Upper lobe of left lung (tissue), 6 donors: ENCODE measurements around the gene PCGF3. TPM values are rescaled to one million over a fixed set of nuclear protein-coding genes. Genes with fewer than 3 reads are reported as not detected.
A peak's percentile ranks its signal among the peaks of the same experiment; 100 is the strongest.

Experiments used
- ATAC-seq, 2 donors: fragments of 200-7000 bp; cut with Tn5 transposase; one replicate each; pipeline ENCODE4 v1.9.1; 2022; ENCODE audit warnings: mild to moderate bottlenecking in 2 of 2, moderate library complexity in 2 of 2; ENCODE audit not compliant: low FRiP score in 2 of 2
- DNase-seq, 2 donors: peaks; one replicate each; pipeline ENCODE4 v3.0.0-alpha.2; 2019 to 2020
- H3K27ac ChIP-seq, 4 donors: fragments of 200-600 bp; sonication (generic); one replicate each; pipeline ENCODE4 v1.5.1; 2016 to 2019
- H3K27me3 ChIP-seq, 4 donors: fragments of 200-600 bp; sonication (generic); one replicate each; pipeline ENCODE4 v1.5.1; 2017 to 2019
- H3K36me3 ChIP-seq, 4 donors: fragments of 200-600 bp; sonication (generic); one replicate each; pipeline ENCODE4 v1.5.1; 2016 to 2019
- H3K4me1 ChIP-seq, 4 donors: fragments of 200-600 bp; sonication (generic); one replicate each; pipeline ENCODE4 v1.5.1; 2018 to 2019
- H3K4me3 ChIP-seq, 4 donors: fragments of 200-600 bp; sonication (generic); one replicate each; pipeline ENCODE4 v1.5.1; 2017 to 2019; ENCODE audit warnings: mild to moderate bottlenecking in 2 of 4, moderate library complexity in 1 of 4
- H3K9me3 ChIP-seq, 4 donors: fragments of 200-600 bp; sonication (generic); one replicate each; pipeline ENCODE4 v1.5.1; 2018 to 2019
- EP300 ChIP-seq, 4 donors: sonication (generic); formaldehyde crosslinking; IDR thresholded peaks; one replicate each; pipeline ENCODE4 v1.5.1; 2017; ENCODE audit warnings: antibody characterized with exemption in 4 of 4, control low read depth in 2 of 4
- POLR2A ChIP-seq, 4 donors: fragments of 450-650 bp; IDR thresholded peaks; one replicate each; pipeline ENCODE4 v1.5.1; 2016 to 2017; ENCODE audit warnings: antibody characterized with exemption in 4 of 4, mild to moderate bottlenecking in 2 of 4
- POLR2AphosphoS5 ChIP-seq, 2 donors: sonication (generic); formaldehyde crosslinking; IDR thresholded peaks; one replicate each; pipeline ENCODE4 v1.5.1; 2017; ENCODE audit warnings: antibody characterized with exemption in 2 of 2
- WGBS, 2 donors: methylation state at CpG; one replicate each; pipeline ENCODE4 v1.1.5; 2017 to 2018; 5-methylcytosine and 5-hydroxymethylcytosine counted together
- total RNA-seq, 6 donors: library from RNA; depleted of rRNA in 4 of 6; stranded (reverse); fragments of >200 nt in 4 of 6; gene quantifications; one replicate each; pipeline versions ENCODE4 v1.1.0 to v1.2.1, GENCODE V29; 2016 to 2021
- TF ChIP-seq, protein P1 (sequence below), 6 experiments: fragments of 450-650 bp in 4 of 6; fragments of 200-600 bp in 2 of 6; sonication (generic) in 2 of 6; IDR thresholded peaks; one replicate each; pipeline ENCODE4 v1.5.1; 2016 to 2019; ENCODE audit warnings: antibody characterized with exemption in 6 of 6
- donor health status: DM: no; HTN: no; CAD: no; lungs with moderate emphysema.
- donor health status: DM: no; HTN: yes; CAD: no; lungs with severe emphysema.

PCGF3 gene
- total RNA-seq, 6 donors from 2014 or later = 36.4 to 150 (median 41.0) TPM

DNA sequence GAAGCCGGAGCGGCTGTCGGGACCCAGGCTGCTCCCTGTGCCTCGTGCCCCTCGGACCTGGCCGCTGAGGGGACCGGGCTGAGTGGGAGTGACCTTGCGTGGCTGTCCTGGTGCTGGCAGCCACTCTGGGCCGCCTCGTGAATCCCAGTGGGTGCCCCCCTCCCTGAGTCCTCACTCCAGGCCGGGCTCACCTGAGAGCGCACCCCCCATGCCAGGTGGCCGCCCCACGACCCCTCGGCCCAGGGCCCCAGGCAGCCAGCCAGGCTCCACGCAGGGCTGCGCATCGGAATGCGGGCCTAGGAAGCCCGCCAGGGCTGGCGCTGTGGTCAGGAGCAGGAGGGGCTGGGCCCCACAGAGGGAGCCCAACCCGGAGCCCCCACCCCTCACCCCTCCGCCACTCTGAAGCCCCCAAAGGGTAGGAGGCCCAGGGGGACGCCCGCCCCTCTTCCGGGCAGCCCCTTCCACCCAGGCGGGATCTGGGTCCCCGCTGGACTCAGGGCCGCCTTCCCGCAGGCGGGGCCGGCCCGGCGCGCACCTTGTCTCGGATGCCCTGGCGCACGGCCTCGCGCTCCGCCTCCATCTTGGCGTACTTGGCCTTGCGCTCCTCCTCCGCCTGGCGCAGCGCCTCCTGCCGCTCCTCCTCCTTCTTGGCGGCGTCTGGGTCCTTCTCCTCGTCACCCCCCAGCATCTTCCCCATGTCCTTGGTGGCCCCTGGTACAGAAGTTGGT lies 86.4 kb downstream of the PCGF3 start:
- Histone ChIP-seq H3K4me3 (peak overlapping the region in 3 of 4 donors; percentile 1 to 32 (median 31)), H3K27me3 (peaks cover 5 to 48% (median 29%) of the 10 kb centered on the region in 4 donors)

DNA sequence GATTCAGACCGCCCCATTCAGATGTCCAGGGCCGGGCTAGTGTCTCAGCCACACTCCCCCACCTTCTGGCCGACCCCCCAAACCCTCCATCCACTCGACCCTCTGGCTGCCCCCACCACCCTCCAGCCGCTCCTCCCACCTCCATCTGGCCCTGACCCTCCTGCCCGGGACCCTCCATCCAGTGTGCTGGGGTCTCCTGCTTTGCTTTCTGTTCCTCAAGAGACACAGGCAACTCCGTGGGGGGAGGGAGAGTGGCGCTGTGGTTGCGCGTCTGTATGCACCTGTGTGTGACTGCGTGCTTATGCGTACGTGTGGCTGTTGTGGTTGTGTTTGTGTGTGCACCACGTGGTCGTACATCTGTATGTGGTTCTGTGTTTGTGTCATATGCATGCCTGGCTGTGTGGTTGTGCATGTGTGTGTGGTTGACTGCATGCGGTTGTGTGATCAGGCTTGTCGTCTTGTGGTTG lies 87.0 kb downstream of the PCGF3 start:
- 40 to 43% methylated on average over 12 to 17 of the region's 17 CpGs for WGBS, 2 donors
- TF ChIP-seq POLR2AphosphoS5 (IDR thresholded peaks at IDR 0.05) (no peak), EP300 (IDR thresholded peaks at IDR 0.05) (no peak), POLR2A (IDR thresholded peaks at IDR 0.05) (no peak)
- TF ChIP-seq, protein P1, sequence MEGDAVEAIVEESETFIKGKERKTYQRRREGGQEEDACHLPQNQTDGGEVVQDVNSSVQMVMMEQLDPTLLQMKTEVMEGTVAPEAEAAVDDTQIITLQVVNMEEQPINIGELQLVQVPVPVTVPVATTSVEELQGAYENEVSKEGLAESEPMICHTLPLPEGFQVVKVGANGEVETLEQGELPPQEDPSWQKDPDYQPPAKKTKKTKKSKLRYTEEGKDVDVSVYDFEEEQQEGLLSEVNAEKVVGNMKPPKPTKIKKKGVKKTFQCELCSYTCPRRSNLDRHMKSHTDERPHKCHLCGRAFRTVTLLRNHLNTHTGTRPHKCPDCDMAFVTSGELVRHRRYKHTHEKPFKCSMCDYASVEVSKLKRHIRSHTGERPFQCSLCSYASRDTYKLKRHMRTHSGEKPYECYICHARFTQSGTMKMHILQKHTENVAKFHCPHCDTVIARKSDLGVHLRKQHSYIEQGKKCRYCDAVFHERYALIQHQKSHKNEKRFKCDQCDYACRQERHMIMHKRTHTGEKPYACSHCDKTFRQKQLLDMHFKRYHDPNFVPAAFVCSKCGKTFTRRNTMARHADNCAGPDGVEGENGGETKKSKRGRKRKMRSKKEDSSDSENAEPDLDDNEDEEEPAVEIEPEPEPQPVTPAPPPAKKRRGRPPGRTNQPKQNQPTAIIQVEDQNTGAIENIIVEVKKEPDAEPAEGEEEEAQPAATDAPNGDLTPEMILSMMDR (IDR thresholded peaks at IDR 0.05) = no peak
- no peak overlapping the region for H3K27ac ChIP-seq
- no peak for ATAC-seq
- H3K27me3 ChIP-seq = peaks cover 5 to 47% (median 28%) of the 10 kb centered on the region in 4 donors
- H3K4me3 ChIP-seq = peak overlapping the region in 3 of 4 donors; percentile 1 to 32 (median 31)
- H3K4me1 ChIP-seq = peaks cover 15 to 25% (median 19%) of the 10 kb centered on the region in 4 donors
- H3K9me3 ChIP-seq = no peaks in the 10 kb centered on the region
- no peaks in the 10 kb centered on the region for H3K36me3 ChIP-seq
- DNase-seq = no peak

More for the DNA sequence above, 86.4 kb downstream of the PCGF3 start:
- Histone ChIP-seq H3K27ac (no peak overlapping the region), H3K4me1 (peaks cover 15 to 27% (median 19%) of the 10 kb centered on the region in 4 donors), H3K9me3 (no peaks in the 10 kb centered on the region), H3K36me3 (no peaks in the 10 kb centered on the region)
- DNase-seq (peak in 1 of 2 donors; percentile 91), ATAC-seq (no peak)
- WGBS, 2 donors = 10 to 23% methylated on average over 2 to 31 of the region's 50 CpGs
- TF ChIP-seq, protein P1 (IDR thresholded peaks at IDR 0.05) = no peak
- no peak for TF ChIP-seq EP300 (IDR thresholded peaks at IDR 0.05)

DNA sequence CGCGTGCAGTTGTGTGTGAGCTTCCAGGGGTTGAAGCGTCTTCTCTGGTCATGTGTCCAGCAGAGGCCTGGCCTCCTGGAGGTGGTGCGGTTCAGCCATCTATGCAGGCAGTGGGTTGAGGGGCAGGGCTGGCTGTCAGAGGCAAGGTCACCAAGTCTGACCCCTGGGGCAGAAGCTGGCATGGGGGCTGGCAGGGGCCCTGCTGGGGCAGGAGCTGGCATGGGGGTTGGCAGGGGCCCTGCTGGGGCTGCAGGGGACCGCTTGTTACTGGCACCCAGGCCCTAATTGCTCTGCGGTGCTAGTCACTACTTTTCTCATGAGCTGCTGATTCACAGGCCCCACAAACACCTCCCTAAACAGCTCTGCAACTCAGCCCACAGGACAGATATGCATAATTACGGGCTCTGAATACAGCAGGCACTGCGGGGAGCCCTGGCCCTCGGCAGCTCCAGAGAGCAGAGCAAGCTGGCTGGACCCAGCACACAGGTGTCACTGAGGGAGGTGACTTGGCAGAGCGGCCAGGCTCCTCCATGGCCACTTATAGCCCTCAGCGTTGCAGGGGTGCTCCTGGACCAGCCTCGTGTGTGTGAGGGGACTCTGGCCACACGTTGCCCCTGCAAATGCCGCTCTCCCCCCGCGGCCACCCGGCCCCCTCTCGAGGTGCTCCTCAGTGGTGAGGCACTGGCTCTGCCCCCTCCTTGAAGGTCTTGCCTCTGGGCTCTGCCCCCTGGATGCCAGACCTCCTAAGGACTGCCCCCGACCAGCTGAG lies 87.6 kb downstream of the PCGF3 start:
- H3K4me3 ChIP-seq = peak overlapping the region in 1 of 4 donors; percentile 31

DNA sequence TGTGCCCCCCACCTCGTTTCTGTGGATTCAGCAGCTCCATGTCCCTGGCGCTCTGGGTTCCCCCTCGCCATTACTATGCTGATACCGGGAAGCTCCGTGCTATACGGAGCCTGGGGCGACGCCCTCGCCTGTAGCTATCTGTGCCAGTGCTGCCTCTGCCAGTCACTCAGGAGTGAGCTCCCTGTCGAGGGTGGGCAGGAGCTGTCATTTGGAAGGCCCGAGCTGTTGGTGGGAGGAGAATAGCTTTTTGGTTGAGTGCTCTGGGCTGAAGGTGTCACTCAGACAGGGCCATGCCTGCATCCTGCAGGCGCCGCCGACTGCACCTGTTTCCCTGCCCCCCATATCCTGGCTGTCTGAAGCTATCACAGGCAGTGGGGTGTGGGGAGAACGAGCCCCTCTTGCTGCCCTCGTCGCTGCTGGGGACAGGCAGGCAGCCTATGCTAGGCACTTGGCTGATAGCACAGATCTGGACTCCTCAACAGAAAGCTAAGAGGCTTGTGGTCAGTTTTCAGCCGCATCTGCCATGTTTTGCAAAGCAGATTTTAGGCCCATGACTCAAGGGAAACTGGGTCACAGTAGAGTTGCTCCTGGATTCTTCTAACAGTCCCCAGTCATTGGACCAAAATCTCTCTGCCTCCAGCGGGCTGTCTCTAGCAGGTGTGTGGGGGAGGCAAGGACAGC lies 88.4 kb downstream of the PCGF3 start:
- no peak for TF ChIP-seq EP300 (IDR thresholded peaks at IDR 0.05)
- no peak for TF ChIP-seq POLR2AphosphoS5 (IDR thresholded peaks at IDR 0.05)
- TF ChIP-seq POLR2A (IDR thresholded peaks at IDR 0.05) = no peak
- TF ChIP-seq, protein P1 (IDR thresholded peaks at IDR 0.05) = no peak
- no peaks in the 10 kb centered on the region for H3K36me3 ChIP-seq
- WGBS, 2 donors = 17 to 54% methylated on average over 10 to 19 of the region's 19 CpGs
- no peak for ATAC-seq
- H3K4me1 ChIP-seq = peaks cover 15 to 25% (median 19%) of the 10 kb centered on the region in 4 donors
- no peaks in the 10 kb centered on the region for H3K9me3 ChIP-seq
- H3K27me3 ChIP-seq = peaks cover 5 to 47% (median 28%) of the 10 kb centered on the region in 4 donors
- H3K4me3 ChIP-seq = no peak overlapping the region
- DNase-seq = no peak
- no peak overlapping the region for H3K27ac ChIP-seq

More for the DNA sequence above, 87.6 kb downstream of the PCGF3 start:
- Histone ChIP-seq H3K4me1 (peaks cover 15 to 25% (median 19%) of the 10 kb centered on the region in 4 donors), H3K27ac (no peak overlapping the region), H3K36me3 (no peaks in the 10 kb centered on the region), H3K9me3 (no peaks in the 10 kb centered on the region), H3K27me3 (peaks cover 5 to 47% (median 28%) of the 10 kb centered on the region in 4 donors)
- DNase-seq (peak in 1 of 2 donors; percentile 75), ATAC-seq (no peak)
- TF ChIP-seq EP300 (IDR thresholded peaks at IDR 0.05) (no peak), POLR2AphosphoS5 (IDR thresholded peaks at IDR 0.05) (no peak), POLR2A (IDR thresholded peaks at IDR 0.05) (no peak)
- TF ChIP-seq, protein P1 (IDR thresholded peaks at IDR 0.05) = no peak
- 38 to 64% methylated on average over 7 to 18 of the region's 19 CpGs for WGBS, 2 donors
